Activated CD4-positive, alpha-beta T cell treated with anti-CD3 and anti-CD28 coated beads for 36 hours (primary cell): Measurements from ENCODE around the gene TSPOAP1. TPM values are rescaled to one million over a fixed set of nuclear protein-coding genes. Genes with fewer than 3 reads are reported as not detected.

Experiments
- ATAC-seq: fragments of 200-7000 bp; cut with Tn5 transposase; one replicate; pipeline ENCODE4 v1.10.0; 2021; ENCODE audit warnings: mild to moderate bottlenecking, moderate library complexity
- CTCF ChIA-PET: fragments of 350-600 bp; sonication (Branson Sonifier 250); formaldehyde crosslinking; loops from one replicate; lab custom pipeline; 2021; ENCODE audit warnings: antibody characterized with exemption; lab: Charles Lee
- POLR2A ChIA-PET: fragments of 350-600 bp; sonication (Branson Sonifier 250); formaldehyde crosslinking; loops from one replicate; lab custom pipeline; 2021; ENCODE audit warnings: antibody characterized with exemption, inconsistent platforms; lab: Charles Lee
- DNase-seq: peaks from one replicate; pipeline ENCODE4 v3.0.0-alpha.2; 2020
- H3K27ac Mint-ChIP-seq: one replicate; pipeline ENCODE4 v1.8.0; 2021; ENCODE audit warnings: mixed read lengths
- H3K27me3 Mint-ChIP-seq: one replicate; pipeline ENCODE4 v1.8.0; 2021; ENCODE audit warnings: mixed read lengths
- H3K36me3 Mint-ChIP-seq: one replicate; pipeline ENCODE4 v1.8.0; 2021; ENCODE audit warnings: low read depth, mixed read lengths
- H3K4me1 Mint-ChIP-seq: one replicate; pipeline ENCODE4 v1.8.0; 2021; ENCODE audit warnings: mixed read lengths
- H3K4me3 Mint-ChIP-seq: one replicate; pipeline ENCODE4 v1.8.0; 2021; ENCODE audit warnings: mild to moderate bottlenecking, moderate library complexity, mixed read lengths
- H3K9me3 Mint-ChIP-seq: one replicate; pipeline ENCODE4 v1.8.0; 2021; ENCODE audit warnings: low read depth, mixed read lengths
- intact Hi-C, 2 experiments: fragments of 100-400 bp; cut with DNase I in 1 of 2; cut with micrococcal nuclease in 1 of 2; formaldehyde crosslinking; loops; one replicate each; pipeline versions ENCODE4 v1.14.2 to v1.15.1; 2022 to 2024; cut with DNase I, micrococcal nuclease
- total RNA-seq, 2 experiments: library from RNA; stranded (reverse); gene quantifications; one replicate each; pipeline ENCODE4 v1.2.3, GENCODE V29; 2021

The TSPOAP1 gene
- total RNA-seq, 2 experiments from 2014 or later: 11.8 to 12.4 TPM

DNA sequence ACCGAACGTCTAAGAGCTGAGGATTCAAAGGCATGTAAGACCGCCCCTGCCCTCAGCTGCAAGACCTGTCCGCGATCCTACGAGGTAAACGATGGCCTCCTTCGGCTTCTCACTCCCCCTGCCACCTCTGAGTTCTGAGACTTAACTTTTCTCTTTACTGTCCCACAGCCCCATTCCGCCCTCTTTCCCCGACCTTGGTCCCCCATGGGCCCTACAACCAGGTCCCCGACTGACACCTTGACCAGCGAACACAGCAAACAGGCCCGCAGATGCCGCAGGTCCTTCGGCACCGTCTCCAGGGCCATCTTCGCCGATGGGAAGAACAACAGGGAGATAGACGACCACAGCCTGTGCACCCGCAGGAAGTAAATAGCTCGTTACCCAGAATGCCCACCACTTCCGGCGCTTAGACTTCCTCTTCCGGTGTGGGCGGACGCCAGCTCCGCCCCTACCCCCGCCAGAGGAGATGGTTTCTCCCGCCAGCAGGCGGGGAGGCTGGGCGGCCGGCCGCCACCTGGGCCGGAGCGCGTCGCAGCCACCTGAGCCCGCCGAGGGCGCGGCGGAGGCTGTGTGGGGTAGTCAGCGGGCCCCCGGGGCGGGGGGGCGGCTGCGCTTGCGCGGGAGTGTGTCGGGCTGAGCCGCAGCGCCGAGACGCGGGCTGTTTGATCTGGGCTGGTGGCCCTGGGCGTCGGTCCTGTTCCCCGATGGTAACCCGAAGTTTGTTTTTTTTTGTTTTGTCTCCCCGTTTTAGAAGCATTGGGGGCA is 23.4 kb upstream of the TSPOAP1 start, which contains the start of gene SUPT4H1:
TSS of gene SUPT4H1 (minus strand) at position 371 of the 765 bp plus-strand sequence. CDS start at position 305, 66 bp downstream.
- Mint-ChIP-seq H3K4me1 (peaks cover 41% of the 10 kb centered on the region), H3K36me3 (peaks cover 48% of the 10 kb centered on the region), H3K27ac (peak within 1 kb of the TSS; percentile 98), H3K4me3 (peak within 1 kb of the TSS; percentile 97), H3K27me3 (no peaks in the 10 kb centered on the region), H3K9me3 (no peaks in the 10 kb centered on the region)
- ATAC-seq (peak; percentile 78), DNase-seq (peak; percentile 96)
- CTCF ChIA-PET: interaction anchor here (0.5 to 7.2 kb wide), 18 partner anchors 8 to 362 kb away, joined by 3 to 84 read pairs (median 7); partner anchors contain the start of gene RNF43
- intact Hi-C loops: loop anchor here (1.0 to 5.0 kb wide), 12 partner anchors 8 to 1435 kb away; partner anchors contain the start of genes MKS1 (in 1 of the 2), PRR11 (in 1 of the 2), RNF43 (in 1 of the 2) and SKA2 (in 1 of the 2)
- POLR2A ChIA-PET: interaction anchor here (0.6 to 3.1 kb wide), 20 partner anchors 9 to 754 kb away, joined by 3 to 95 read pairs (median 5); partner anchors contain the start of genes MKS1, RNF43 and SRSF1

DNA sequence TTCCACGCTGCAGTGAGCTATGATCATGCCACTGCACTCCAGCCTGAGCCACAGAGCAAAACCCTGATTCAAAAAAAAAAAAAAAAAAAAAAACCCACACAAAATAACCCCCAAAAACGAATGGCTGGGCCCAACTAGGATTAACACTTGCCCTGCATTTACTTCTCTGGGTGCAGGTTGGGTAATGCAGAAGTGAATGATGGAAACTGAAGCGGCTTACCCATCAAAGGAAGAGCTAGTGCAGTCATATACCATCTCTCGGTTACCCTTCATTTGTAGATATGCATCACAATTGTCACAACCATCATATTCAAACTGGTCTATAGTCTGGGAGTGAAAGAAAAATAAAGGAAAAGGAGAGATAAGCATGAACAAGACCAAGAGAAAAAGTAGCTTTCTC is 22.6 kb upstream of the TSPOAP1 start:
- ATAC-seq: peak; percentile 28

DNA sequence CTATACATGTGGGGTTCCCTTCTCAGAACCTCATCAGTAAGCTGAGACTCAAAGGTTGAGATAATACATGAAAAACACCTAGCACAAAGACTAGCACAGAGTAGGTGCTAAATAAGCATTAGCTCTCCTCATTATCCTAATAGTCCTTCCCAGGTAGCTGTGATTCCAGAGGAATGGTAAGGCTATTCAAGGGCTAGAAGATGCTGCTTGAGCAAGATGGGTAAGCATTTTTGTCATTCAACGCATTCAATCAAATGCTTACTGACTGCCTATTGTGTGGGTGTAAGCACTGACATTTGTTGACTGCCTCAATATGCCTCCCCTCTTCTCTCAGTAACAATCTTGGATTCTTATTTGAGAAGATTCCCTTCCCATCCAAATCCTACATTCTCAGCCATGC is 19.4 kb upstream of the TSPOAP1 start:
- peak overlapping the region; percentile 100 for H3K4me3 Mint-ChIP-seq
- ChIA-PET POLR2A (interaction anchor here (0.5 to 2.3 kb wide), 6 partner anchors 10 to 164 kb away, joined by 3 to 12 read pairs (median 4); partner anchors contain the start of gene RNF43), CTCF (interaction anchor here (1.0 to 2.9 kb wide), 7 partner anchors 11 to 69 kb away, joined by 3 to 24 read pairs (median 8); partner anchors contain the start of gene RNF43)
- peaks cover 78% of the 10 kb centered on the region for H3K36me3 Mint-ChIP-seq
- H3K27ac Mint-ChIP-seq: peak overlapping the region; percentile 99
- DNase-seq (no peak), ATAC-seq (no peak)
- no peaks in the 10 kb centered on the region for H3K9me3 Mint-ChIP-seq
- H3K4me1 Mint-ChIP-seq: peaks cover 67% of the 10 kb centered on the region
- H3K27me3 Mint-ChIP-seq: no peaks in the 10 kb centered on the region
- intact Hi-C loops: loop anchor here in 1 of 2 experiments (10.0 kb wide), 2 partner anchors 987 to 1267 kb away; partner anchors contain the start of genes CLTC and YPEL2

More for the DNA sequence above, 22.6 kb upstream of the TSPOAP1 start:
- Mint-ChIP-seq H3K36me3 (peaks cover 56% of the 10 kb centered on the region), H3K4me1 (peaks cover 49% of the 10 kb centered on the region), H3K4me3 (peak overlapping the region; percentile 97), H3K27ac (peak overlapping the region; percentile 98), H3K9me3 (no peaks in the 10 kb centered on the region), H3K27me3 (no peaks in the 10 kb centered on the region)
- no peak for DNase-seq
- intact Hi-C loops: loop anchor here in 1 of 2 experiments (5.0 kb wide), 1 partner anchor 1436 kb away; no protein-coding TSS in a partner anchor
- CTCF ChIA-PET: interaction anchor here (1.0 to 7.2 kb wide), 13 partner anchors 11 to 169 kb away, joined by 3 to 84 read pairs (median 7); partner anchors contain the start of gene RNF43
- POLR2A ChIA-PET: interaction anchor here (0.5 to 3.1 kb wide), 9 partner anchors 13 to 343 kb away, joined by 3 to 95 read pairs (median 14); partner anchors contain the start of gene RNF43

DNA sequence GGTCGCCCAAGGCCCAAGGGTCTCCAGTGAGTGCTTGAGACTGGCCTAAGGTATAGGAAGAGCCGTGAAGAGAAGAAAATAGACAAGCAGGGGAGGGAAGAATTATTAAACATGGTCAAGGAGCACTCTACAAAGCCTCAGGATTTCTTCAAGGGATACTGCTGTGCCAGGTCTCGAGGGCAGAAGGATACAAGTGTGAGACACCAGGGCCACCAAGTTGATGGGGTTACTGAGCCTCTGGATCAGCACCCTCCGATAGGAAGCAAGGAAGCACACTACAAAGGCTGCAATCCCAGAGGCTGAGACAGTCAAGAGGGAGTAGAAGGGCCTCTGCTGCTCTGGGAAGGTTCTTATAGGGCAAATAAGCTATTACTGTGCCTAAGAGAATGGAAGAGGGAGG is 16.9 kb upstream of the TSPOAP1 start:
- Mint-ChIP-seq H3K4me3 (peak overlapping the region; percentile 100), H3K27me3 (no peaks in the 10 kb centered on the region), H3K4me1 (peaks cover 76% of the 10 kb centered on the region), H3K27ac (peak overlapping the region; percentile 99), H3K9me3 (no peaks in the 10 kb centered on the region), H3K36me3 (peaks cover 85% of the 10 kb centered on the region)
- ChIA-PET POLR2A (interaction anchor here (0.9 to 8.7 kb wide), 11 partner anchors 9 to 171 kb away, joined by 3 to 172 read pairs (median 7); partner anchors contain the start of genes RNF43 and TSPOAP1), CTCF (interaction anchor here (0.9 to 3.6 kb wide), 12 partner anchors 11 to 286 kb away, joined by 3 to 60 read pairs (median 6); partner anchors contain the start of genes MTMR4 and TSPOAP1)
- DNase-seq (no peak), ATAC-seq (no peak)
- intact Hi-C loops: loop anchor here in 1 of 2 experiments (2.0 to 10.0 kb wide), 4 partner anchors 71 to 1269 kb away; partner anchors contain the start of genes CLTC, RNF43, SRSF1 and YPEL2

DNA sequence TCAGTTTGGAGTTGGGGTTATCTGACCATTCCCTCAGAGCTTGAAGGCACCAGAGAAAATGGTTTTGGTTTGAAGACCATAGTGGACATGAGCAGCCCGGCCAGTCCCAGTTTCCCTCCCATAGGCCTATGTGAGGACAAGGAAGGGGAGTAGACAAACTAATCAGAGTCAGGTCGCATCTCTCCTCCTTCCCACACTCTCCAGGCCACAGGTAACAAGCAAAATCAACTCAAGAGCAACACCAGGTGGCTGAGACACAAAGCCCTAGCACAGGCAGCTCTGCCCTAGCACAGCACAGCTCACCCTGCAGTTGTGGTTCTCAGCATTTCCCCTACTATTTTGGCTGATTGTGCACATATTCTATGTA is 16.2 kb upstream of the TSPOAP1 start:
- peaks cover 79% of the 10 kb centered on the region for H3K4me1 Mint-ChIP-seq
- peak overlapping the region; percentile 100 for H3K4me3 Mint-ChIP-seq
- H3K27me3 Mint-ChIP-seq: no peaks in the 10 kb centered on the region
- H3K27ac Mint-ChIP-seq: peak overlapping the region; percentile 99
- H3K36me3 Mint-ChIP-seq: peaks cover 91% of the 10 kb centered on the region
- DNase-seq (peak; percentile 81), ATAC-seq (peak; percentile 62)
- POLR2A ChIA-PET: interaction anchor here (0.9 to 8.7 kb wide), 14 partner anchors 8 to 287 kb away, joined by 3 to 172 read pairs (median 6); partner anchors contain the start of genes RNF43, SUPT4H1 and TSPOAP1
- H3K9me3 Mint-ChIP-seq: no peaks in the 10 kb centered on the region
- CTCF ChIA-PET: interaction anchor here (0.6 to 3.6 kb wide), 25 partner anchors 8 to 1419 kb away, joined by 3 to 60 read pairs (median 4); partner anchors contain the start of genes MTMR4, RNF43, SUPT4H1 and TSPOAP1
- intact Hi-C loops: loop anchor here (1.0 to 10.0 kb wide), 9 partner anchors 8 to 1270 kb away; partner anchors contain the start of genes SUPT4H1 (in 2 of the 2), CLTC (in 1 of the 2), RNF43 (in 1 of the 2) and SRSF1 (in 1 of the 2)

DNA sequence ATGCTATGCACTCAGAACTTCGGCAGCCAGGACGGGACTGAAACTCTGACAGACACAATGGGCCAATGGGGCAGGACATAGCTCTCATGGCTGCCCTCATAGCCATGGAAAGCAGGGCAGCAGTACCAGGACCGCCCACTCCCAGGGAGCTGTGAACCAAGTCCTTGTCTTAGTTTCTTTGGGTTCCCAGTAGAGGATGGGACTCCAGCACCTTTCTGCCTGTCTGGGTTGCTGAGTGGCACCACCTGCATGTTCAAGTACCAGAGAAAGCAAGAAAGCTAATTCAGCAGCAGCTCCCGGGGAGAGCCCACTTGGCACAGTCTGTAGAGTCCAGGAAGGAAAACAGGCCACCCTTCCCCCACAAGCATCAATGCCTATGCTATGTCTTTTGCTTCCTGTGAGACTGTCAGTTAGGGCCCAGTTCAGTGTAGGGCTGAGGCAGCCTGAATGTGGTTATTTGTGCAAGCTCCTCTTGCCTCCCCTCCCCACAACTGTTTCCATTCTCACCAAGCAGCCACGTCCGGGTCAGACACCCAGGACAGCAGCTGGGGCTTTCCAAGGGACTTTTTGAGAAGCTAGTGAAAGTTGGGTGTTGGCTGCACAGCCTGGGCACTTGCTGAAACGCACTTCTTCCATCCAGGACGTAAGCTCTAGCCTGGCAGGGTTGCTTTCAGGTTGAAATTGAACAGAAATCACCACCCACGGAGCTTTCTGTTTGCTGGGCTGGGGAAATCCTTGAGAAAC is 15.6 kb upstream of the TSPOAP1 start:
- H3K27me3 Mint-ChIP-seq: no peaks in the 10 kb centered on the region
- peak; percentile 76 for ATAC-seq
- peaks cover 91% of the 10 kb centered on the region for H3K36me3 Mint-ChIP-seq
- peak overlapping the region; percentile 100 for H3K4me3 Mint-ChIP-seq
- ChIA-PET CTCF (interaction anchor here (0.6 to 3.6 kb wide), 28 partner anchors 9 to 1419 kb away, joined by 3 to 60 read pairs (median 4); partner anchors contain the start of genes RNF43, SUPT4H1 and TSPOAP1), POLR2A (interaction anchor here (0.9 to 8.7 kb wide), 14 partner anchors 8 to 287 kb away, joined by 3 to 172 read pairs (median 6); partner anchors contain the start of genes RNF43, SUPT4H1 and TSPOAP1)
- peak overlapping the region; percentile 99 for H3K27ac Mint-ChIP-seq
- no peaks in the 10 kb centered on the region for H3K9me3 Mint-ChIP-seq
- peaks cover 74% of the 10 kb centered on the region for H3K4me1 Mint-ChIP-seq
- intact Hi-C loops: loop anchor here (1.0 to 10.0 kb wide), 9 partner anchors 8 to 1271 kb away; partner anchors contain the start of genes SUPT4H1 (in 2 of the 2), CLTC (in 1 of the 2), RNF43 (in 1 of the 2) and SRSF1 (in 1 of the 2)
- peak; percentile 95 for DNase-seq

DNA sequence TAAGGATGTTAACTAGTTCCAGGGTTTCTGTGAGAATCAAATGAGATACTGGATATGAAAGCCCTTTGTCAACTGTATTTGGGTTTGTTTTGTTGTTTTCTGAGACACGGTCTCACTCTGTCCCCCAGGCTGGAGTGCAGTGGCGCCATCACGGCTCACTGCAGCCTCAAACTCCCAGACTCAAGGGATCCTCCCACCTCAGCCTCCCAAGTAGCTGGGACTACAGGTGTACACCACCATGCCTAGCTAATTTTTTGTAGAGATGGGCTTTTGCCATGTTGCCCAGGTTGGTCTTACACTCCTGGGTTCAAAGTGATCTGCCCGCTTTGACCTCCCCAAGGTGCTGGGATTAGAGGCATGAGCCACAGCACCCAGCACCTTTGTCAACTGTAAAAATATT is 14.5 kb upstream of the TSPOAP1 start:
- Mint-ChIP-seq H3K36me3 (peaks cover 86% of the 10 kb centered on the region), H3K9me3 (no peaks in the 10 kb centered on the region), H3K27ac (peak overlapping the region; percentile 99), H3K27me3 (no peaks in the 10 kb centered on the region), H3K4me1 (peaks cover 63% of the 10 kb centered on the region), H3K4me3 (peak overlapping the region; percentile 100)
- intact Hi-C loops: loop anchor here in 1 of 2 experiments (10.0 kb wide), 2 partner anchors 992 to 1272 kb away; partner anchors contain the start of genes CLTC and YPEL2
- no peak for ATAC-seq
- ChIA-PET POLR2A (interaction anchor here (2.3 to 8.7 kb wide), 3 partner anchors 10 to 16 kb away, joined by 25 to 172 read pairs (median 26); partner anchors contain the start of genes SUPT4H1 and TSPOAP1), CTCF (interaction anchor here (0.8 to 3.6 kb wide), 9 partner anchors 8 to 336 kb away, joined by 3 to 60 read pairs (median 12); partner anchors contain the start of genes RNF43 and SUPT4H1)
- DNase-seq: no peak

DNA sequence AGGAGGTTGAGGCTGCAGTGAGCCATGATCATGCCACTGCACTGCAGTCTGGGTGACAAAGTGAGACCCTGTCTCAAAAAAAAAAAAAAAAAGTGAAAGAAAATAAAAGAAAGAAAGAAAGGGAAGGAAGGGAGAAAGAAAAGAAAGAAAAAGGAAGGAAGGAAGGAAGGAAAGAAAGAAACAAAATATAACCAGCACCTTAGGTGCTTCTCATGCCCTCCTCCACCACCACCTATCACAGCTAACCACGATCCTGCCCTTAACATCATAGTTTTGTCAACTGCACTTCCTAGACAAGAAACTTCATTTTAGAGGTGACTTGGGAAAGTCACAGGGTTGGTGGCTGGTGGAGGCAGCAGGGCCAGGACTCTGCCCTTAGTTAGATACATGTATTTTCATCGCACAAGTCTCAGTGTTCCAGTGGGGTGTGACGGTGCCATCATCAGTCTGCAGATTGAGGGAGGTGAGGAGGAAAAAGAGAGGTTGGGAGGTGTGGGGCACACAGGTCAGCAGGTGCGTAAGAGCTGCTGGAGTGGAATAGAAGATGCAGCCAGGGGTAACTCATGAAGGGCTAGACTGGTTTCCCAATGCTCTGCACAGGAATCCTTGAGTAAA is 13.4 kb upstream of the TSPOAP1 start:
- Mint-ChIP-seq H3K27ac (peak overlapping the region; percentile 99), H3K4me1 (peaks cover 53% of the 10 kb centered on the region), H3K4me3 (peak overlapping the region; percentile 100), H3K27me3 (no peaks in the 10 kb centered on the region), H3K36me3 (peaks cover 83% of the 10 kb centered on the region), H3K9me3 (no peaks in the 10 kb centered on the region)
- DNase-seq (peak; percentile 42), ATAC-seq (no peak)
- CTCF ChIA-PET: interaction anchor here (0.5 to 3.6 kb wide), 9 partner anchors 7 to 78 kb away, joined by 3 to 40 read pairs (median 6); partner anchors contain the start of genes RNF43 and SUPT4H1
- intact Hi-C loops: loop anchor here in 1 of 2 experiments (10.0 kb wide), 2 partner anchors 993 to 1273 kb away; partner anchors contain the start of genes CLTC and YPEL2
- POLR2A ChIA-PET: interaction anchor here (0.8 to 8.7 kb wide), 4 partner anchors 10 to 24 kb away, joined by 3 to 172 read pairs (median 20); partner anchors contain the start of gene SUPT4H1
